GM13976 (cell line): Measurements from ENCODE around the gene ADAM12.
"Not testable (repeated sequence)": the region's sequence is repeated elsewhere in the genome, so short reads cannot be mapped to it uniquely, and the experiment has no call there.

ENCODE experiments used
- DNase-seq: peaks from one replicate; pipeline ENCODE4 v3.0.0; 2012; ENCODE audit warnings: low spot score
- in situ Hi-C: fragments of 300-500 bp; cut with MboI; formaldehyde crosslinking; loops from one replicate; pipeline ENCODE4 v1.12.0; 2022; ENCODE audit warnings: low sequenced_read_pairs, mixed read lengths, inconsistent platforms; ENCODE audit not compliant: unreplicated experiment
- TF ChIP-seq, protein P1 (sequence below): IDR thresholded peaks from 2 replicates; pipeline ENCODE4 v1.5.1; 2012; ENCODE audit warnings: borderline replicate concordance, mild to moderate bottlenecking; ENCODE audit not compliant: insufficient read depth; ENCODE audit errors: extremely low read depth, missing control alignments, control extremely low read depth

ADAM12 gene

DNA sequence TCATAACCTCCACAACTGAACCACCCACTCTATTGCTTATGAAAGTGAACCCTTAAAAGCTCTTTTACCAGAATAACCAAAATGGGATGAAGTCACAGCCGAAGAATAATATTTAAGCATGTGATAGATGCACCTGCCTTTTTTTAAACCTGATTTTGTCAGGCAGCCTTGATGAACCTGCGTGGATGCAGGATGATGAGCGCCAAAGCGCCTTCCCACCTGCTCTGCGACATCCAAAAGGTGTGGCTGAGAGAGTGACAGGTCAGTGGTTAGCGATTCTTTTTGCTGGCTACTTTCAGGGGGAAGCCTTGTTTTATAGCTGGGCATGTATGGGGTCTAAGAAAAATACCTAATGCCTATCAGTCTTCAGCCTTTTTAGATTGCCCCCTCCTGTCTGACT lies 334.1 kb downstream of the ADAM12 start:
- DNase-seq = no peak
- TF ChIP-seq, protein P1, sequence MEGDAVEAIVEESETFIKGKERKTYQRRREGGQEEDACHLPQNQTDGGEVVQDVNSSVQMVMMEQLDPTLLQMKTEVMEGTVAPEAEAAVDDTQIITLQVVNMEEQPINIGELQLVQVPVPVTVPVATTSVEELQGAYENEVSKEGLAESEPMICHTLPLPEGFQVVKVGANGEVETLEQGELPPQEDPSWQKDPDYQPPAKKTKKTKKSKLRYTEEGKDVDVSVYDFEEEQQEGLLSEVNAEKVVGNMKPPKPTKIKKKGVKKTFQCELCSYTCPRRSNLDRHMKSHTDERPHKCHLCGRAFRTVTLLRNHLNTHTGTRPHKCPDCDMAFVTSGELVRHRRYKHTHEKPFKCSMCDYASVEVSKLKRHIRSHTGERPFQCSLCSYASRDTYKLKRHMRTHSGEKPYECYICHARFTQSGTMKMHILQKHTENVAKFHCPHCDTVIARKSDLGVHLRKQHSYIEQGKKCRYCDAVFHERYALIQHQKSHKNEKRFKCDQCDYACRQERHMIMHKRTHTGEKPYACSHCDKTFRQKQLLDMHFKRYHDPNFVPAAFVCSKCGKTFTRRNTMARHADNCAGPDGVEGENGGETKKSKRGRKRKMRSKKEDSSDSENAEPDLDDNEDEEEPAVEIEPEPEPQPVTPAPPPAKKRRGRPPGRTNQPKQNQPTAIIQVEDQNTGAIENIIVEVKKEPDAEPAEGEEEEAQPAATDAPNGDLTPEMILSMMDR = no peak
- in situ Hi-C loops = no loop called here

DNA sequence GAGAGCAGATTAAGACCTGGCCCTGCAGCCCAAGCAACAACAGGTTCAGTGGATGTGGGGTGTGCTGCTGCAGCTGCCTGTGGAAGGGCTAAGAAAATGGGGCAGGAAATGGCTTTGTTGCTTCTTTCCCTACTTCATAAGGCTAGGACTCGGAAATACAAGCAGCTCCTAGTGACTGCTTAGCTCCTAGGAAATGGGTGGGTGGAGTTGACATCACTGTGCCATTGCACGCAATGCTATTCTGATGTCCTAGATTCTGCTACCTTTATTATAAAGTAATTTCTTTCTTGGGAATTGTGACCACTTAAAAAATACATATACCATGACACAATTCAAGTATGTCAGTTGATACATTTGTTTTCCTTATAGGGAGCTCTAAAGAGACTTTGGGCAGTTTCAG lies 336.1 kb downstream of the ADAM12 start:
- TF ChIP-seq, protein P1 = no peak
- in situ Hi-C loops = no loop called here
- DNase-seq = no peak

DNA sequence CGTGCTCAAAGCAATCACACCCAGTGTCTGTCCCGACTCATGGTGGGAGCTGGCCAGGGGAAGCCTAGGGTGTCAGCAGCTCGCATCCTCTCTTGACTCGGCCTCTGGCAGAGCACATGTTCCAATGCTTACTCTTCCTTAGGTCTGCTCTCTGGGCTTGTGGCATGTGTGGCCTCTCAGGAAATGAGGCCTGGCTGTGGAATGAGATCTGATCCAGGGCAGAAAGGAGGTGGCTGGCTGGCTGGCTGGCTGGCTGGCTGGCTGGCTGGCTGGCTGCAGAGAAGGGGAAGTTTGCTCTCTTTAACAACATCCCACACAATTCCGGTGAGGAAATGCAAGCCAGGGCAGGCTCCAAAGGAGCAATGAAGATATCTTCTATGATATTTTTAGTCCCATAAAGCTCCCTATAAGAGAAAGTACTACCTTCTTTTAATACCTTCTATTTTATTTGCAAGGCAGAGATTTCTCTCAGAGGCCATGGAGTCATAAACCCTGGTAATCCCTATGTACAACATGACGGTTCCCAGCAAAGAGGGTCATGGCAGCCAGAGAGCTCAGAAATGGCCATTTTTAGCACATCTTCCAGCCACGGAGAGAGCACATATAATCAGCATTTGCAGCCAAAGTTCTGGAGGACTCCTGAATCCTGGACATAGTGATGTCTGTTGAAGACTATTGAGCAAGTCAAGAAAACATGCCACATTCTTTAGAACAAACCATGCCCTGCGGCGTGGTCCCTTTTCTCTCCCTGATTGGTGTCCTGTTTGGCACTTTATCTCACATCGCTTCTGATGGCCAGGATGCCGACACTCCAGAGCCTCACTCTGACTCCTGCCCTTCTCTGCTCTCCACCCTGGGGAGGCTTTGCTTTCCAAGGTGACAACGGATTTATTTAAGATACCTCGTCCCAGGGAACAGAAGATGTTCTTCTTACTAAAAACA lies 338.2 kb downstream of the ADAM12 start:
- DNase-seq = no peak
- in situ Hi-C loops = no loop called here
- TF ChIP-seq, protein P1 = no peak

DNA sequence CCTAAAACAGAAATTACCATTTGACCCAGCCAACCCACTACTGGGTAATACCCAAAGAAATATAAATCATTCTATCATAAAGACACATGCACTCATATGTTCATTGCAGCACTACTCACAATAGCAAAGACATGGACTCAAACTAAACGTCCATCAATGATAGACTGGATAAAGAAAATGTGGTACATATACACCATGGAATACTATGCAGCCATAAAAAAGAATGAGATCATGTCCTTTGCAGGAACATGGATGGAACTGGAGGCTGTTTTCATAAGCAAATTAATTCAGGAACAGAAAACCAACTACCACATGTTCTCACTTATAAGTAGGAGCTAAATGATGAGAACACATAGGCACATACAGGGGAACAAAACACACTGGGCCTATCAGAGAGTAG lies 340.5 kb downstream of the ADAM12 start:
- in situ Hi-C loops = not testable (repeated sequence)

DNA sequence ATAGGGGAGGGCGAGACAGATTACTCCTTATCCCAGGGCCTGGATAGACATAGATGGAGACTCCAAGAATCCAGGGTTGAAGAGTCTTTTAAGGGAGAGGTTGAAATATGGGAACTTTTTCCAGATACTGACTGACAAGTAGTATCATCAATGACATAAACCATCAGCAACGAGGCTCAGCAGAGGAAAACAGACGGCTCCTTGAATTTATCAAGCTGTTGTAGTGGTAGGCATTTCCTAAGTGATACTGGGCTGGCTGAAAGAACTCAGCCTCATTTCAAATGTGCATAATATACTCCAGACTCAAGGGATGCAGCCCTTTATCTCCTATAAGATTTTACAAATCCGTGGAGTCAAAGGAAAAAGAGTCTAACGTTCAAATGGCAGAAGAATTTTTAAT lies 341.4 kb downstream of the ADAM12 start:
- TF ChIP-seq, protein P1 = no peak
- in situ Hi-C loops = no loop called here
- no peak for DNase-seq

More for the DNA sequence above, 340.5 kb downstream of the ADAM12 start:
- DNase-seq = not testable (repeated sequence)

DNA sequence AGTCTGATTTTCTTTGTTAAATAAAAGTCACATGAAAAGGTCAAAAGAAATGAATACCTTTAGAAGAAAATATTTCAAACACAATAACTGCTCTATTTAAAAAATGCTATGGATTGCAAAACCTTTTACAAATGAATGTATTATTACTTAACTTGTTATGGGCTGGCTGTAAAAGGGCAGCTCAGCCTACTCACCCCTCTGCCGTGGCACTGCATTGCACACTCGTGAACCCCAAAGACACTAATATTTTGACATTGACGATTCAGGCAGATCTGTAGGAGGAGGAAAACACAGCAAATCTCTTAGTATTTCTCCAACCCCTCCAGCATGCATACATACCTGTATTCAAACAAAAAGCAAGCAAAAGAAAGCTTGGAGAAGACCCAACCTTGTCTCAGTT lies 342.4 kb downstream of the ADAM12 start:
- TF ChIP-seq, protein P1 = no peak
- no peak for DNase-seq
- in situ Hi-C loops = no loop called here

DNA sequence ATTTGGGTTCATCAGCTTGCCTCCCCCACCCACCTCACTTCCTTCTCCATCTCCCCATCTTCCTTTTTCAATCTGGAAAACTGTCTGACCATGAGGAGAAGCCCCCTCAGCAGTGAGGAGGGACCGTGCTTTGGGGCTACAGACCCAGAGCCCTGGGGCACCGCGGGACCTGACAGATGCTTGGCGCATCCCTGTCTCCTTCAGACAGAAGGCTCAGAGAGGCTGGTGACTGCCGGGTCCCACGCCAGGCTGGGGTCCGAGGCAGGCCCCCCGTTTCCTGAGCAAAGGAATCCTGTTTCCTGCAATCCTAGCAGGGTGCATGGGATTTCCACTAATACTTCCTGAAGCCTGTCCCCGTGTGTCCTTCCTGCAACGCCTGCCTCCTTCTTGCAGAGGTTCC lies 344.9 kb downstream of the ADAM12 start:
- in situ Hi-C loops = no loop called here
- DNase-seq = no peak
- TF ChIP-seq, protein P1 = no peak
